ENCODE measurements around the gene EHD4. TPM values are rescaled to one million over a fixed set of nuclear protein-coding genes. Genes with fewer than 3 reads are reported as not detected.
A peak's percentile ranks its signal among the peaks of the same experiment; 100 is the strongest.

The EHD4 gene
- 2.2 and 2.8 TPM in 2 replicates for polyA plus RNA-seq (2014; cell fraction: cytosol; rRNA removed)
- polyA plus RNA-seq (2014; cell fraction: nucleus; rRNA removed): 0.62 and 1.1 TPM in 2 replicates

DNA sequence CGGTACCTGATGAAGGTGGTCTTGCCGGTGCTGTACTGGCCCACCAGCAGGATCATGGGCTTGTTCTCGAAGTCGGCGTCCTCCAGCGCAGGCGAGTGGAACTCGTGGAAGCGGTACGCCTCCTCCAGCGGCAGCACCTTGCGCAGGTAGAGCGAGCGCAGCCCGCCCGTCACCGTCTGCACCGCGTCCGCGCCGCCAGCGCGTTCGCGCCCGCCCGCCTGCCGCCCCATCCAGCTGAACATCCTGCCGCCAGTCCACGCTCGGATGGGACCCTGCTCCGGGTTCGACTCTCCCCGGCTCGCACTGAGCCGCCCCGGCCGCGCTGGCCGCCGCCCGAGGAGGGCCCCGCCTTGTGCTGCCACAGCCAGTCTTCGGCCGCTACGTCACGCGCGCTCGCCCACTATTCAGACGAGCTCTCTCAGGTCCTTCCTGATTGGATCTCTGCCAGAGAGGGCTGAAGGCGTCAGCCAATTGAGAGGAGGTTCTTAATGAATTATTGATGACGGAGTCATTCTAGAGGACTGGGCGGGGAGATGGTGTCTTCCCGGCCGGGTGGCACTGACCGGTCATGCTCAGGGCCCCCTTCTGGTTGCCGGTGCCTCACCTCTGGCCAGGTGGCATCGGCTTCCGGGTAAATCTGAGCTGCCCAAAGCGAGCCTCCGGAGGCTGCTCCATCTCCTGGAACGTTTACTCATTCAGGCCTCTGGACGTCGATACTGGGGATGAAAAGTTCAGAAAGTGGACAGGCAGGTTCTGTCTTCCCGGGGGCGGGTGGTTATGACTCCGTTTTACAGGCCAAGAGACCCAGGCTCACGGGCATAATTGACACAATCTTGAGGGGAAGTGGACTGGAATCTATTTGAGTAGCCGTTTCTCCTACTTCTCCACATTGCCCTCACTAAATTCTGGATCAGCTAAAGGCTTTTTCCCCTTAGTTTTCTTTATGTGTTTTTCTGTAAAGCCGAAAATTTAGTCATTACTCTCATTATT is at the start of gene EHD4:
EHD4 (minus strand) TSS at position 305 of the 990 bp plus-strand sequence; CDS start at position 242, 63 bp downstream.
- peak; percentile 99 for DNase-seq (ENCODE audit: low spot score)

DNA sequence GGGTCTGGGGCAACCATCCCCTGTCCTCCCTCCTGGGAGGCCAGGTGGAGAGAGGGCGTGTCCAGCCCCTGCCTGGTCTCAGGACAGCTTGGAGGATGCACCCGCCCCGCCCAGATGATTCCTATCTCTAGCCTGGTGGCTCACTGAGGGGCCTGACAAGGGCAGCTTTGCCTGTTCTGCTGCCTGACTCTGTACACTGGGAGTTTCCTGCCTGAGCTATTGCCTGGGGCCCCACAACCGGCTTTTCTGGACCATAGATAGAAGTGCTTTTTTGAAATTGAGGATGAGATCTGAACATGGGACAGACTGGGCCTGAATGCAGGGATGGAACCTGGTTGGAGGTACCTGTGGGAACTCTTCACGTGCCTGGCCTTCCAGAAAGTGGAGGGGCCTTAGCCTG is 49.2 kb upstream of the EHD4 start:
- no peak for DNase-seq (ENCODE audit: low spot score)

DNA sequence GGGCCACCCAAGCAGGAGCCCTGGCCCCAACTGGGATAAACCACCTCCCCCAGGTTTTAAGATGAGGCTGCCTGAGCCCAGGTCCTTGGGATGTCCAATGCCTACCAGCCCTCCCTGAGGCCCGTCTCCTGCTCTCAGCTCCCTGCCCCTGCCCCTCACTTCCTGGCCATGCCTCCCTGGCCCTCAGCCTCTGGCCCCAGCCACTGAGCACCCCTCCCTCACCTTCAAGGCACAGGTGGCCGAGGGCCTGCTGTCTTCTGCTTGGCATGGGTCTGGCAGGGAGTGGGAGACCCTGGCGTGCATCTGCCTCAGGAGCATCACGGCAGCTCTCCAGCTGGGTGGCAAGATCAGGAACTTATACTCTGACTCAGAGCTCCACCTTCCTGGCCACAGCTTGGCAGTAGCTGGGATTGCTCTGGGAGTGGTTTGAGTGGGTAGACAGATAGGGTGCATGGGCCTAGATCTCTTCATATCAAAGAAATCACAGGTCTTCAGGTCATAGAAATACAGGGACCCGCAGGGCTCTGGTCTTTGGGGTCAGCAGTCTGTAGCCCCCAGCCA is 48.4 kb upstream of the EHD4 start, which contains the start of gene PLA2G4E:
PLA2G4E (minus strand) TSS at position 330 of the 561 bp plus-strand sequence; CDS start at position 318, 12 bp downstream.
- DNase-seq (ENCODE audit: low spot score): no peak

DNA sequence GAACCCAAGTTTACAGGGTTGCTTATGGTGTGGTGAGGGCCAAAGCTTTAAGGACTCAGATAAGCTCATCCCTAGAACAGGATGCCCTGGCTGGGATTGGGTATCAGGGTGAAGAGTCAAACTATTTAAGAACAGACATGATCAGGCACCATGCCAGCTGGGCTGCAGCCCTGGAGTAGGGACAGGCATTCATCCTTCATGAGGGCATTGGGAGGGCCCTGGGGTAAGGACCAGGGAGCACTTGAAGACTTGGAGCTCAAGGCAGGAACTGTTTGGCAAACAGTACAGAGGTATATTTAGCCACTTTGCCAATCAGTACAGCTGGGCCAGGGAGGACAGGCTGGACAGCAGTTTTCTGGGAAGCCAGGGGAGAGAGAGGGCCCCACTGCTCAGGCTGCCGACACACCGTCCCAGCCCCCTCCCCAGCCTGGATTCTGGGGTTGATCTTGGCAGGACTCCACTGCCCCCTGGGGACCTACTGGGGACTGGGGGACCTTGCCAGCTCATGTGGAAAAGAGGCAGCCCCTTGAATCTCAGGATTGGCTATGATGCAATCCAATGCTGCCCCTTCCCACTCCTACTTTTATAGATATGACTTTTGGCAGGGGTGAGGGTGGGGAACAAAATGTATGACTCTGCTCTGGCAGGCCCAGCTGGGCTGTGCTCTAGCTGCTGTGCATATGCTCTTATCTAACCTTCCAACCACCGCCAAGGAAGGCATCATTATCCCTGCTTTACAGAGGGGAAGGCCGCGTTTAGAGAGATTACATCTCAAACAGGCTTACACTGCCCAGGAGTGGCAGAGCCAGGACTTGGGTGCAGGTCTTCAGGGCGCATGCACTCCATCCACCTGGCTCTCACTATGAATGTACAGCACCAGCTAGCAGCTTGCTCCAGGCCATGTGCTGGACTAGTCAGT is 46.2 kb upstream of the EHD4 start:
- peak; percentile 42 for DNase-seq (ENCODE audit: low spot score)

DNA sequence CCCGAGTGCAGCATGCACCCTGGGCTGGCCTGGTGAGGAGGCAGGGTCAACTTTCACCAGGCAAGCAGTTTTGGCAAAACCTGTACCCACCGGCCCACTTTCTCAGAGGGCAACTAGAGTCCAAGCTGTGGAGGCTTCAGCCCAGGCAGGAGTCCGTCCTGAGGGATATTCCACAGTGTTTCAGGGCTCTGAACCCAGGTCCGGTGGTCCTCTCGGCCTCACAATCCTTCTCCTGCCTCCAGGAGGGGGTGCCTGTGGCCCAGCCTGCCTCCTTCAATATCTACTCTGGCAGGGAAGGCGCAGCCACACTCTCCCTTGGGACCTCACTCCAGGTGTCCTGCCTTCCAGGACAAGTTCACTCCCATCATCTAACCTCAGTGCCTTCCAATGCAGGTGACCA is 44.6 kb upstream of the EHD4 start:
- no peak for DNase-seq (ENCODE audit: low spot score)

DNA sequence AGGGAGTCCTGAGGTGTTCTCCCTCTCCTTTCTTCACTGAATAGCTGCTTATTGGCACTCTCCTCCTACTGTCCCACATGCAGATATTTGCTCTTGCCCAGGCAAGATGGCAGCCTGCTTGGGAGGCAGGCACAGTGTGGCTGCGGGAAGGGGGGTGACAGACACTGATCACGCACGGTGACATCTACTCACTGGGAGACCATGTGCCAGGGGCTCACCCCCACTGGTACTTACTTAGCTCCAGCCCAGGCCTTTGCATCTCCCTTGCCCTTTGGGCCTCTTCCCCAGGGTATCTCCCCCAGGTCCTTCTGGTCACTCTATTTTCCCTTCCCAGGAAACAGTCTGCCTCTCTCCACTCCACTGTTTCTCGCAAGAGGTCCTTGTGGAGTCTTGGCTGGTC is 42.0 kb upstream of the EHD4 start:
- no peak for DNase-seq (ENCODE audit: low spot score)

DNA sequence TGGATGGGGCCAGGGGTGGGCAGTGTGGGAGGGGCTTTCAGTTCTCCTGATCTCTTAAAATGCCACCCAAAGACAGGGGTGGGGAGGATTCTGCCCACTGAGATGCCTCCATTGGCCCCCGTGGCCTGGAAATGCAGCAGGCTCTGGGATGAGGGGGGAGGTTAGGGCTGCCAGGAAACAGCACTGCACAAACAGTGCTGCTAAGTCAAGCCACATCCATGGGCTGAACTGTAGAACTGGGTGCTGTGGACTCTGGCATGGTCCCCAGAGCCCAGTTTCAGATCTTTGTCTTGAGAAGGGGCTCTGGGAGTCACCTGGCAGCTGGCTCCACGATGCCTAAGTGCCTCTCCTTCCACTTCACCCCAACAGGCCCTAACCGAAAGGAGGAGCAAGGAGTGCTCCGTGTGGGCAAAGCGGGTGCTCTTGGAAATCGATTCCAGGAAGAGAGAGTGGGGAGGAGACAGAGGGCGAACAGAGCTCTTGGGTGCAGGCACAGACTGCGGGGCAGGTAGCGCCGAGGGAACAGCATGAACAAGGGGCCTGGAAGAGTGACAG is 40.6 kb upstream of the EHD4 start:
- DNase-seq (ENCODE audit: low spot score): no peak

DNA sequence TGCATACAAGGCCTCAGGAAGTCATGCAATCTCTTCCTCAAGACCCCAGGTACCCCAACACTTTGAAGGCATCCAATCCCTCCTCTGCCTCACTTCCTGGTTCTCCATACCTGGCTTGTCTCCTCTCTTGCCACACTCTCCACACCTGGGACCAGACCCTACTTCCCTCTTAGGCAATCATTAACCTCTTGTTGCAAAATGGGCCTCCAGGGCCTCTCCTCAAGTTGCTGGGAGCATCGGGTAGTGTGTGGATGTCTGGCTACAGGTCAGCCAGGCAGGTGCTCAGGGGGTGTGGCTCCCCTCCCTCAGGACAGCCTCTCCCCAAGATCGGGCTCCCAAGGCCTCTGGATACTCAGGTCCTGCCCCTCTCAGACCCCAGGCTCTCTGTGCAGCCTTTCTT is 39.9 kb upstream of the EHD4 start:
- no peak for DNase-seq (ENCODE audit: low spot score)

DNA sequence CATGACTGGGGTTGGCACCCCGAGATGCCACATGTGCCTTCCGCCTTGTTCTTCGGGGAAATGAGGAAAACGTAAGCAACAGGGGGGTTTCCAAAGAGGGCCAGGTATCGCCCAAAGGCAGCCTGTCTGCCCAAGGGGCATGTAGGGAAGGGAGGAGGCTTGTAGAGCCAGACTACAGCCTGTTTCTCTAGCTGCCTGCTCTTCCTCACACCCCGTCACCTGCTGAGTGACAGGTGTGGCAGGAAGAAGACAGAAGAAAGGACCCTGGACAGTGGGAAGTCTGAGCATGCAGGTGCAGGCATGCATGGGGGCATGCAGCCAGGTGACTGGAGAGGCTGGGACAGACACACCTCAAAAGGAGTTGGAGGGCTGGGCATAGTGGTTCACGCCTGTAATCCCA is 38.7 kb upstream of the EHD4 start:
- no peak for DNase-seq (ENCODE audit: low spot score)

DNA sequence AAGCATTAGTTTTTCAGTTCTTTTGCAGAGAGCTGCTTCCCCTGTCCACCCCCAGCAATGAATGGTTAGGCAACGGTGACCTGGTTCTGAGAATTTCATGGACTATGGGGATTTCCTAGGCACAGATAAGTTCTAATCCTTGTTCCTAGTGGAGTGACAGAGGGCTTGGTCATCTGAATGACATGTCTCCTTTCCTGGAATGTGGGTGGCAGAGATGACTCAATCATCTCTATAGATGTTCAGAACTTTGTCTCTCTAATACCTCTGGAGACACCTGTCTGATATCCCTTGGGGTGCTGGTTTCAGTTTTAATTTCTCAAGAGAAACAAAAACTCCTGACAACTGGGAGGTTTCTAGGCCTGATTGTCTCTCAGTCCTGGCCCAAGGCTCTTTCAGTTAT is 38.1 kb upstream of the EHD4 start:
- no peak for DNase-seq (ENCODE audit: low spot score)

DNA sequence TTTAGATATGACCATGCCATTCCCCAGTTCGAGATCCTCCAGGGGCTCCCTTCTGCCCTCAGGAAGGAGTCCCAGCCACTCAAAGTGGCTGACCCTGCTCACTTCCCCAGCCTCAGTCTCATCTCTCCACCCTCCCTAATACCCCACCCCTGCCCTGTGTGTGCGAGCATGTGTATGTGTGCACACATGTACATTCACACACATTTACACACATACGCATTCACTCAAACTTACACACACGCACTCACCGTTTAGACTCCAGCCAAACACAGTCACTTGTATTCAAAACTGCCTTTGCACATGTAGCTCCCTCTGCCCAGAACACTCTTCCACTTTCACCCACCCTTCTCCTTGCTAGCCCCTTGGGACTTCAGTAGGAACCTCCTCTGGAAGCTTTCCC is 37.1 kb upstream of the EHD4 start:
- no peak for DNase-seq (ENCODE audit: low spot score)

DNA sequence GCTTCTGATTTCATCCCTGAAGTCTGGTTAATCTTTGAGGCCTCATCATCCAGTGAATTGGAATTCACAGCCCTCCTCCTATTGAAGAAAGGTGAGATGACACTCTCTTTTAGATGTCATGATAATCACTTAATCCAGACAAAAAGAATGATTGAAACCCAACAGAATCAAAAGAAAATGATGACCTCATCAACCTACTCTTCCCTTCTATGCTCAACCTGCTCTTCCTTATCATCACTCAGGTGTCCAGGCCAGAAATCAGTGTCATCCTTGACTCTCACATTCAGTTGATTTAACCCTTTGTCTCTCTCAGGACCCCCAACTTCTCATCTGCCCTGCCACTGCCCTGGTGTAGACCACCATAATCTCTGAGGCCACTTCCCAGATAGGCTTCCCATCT is 36.7 kb upstream of the EHD4 start:
- DNase-seq (ENCODE audit: low spot score): no peak

DNA sequence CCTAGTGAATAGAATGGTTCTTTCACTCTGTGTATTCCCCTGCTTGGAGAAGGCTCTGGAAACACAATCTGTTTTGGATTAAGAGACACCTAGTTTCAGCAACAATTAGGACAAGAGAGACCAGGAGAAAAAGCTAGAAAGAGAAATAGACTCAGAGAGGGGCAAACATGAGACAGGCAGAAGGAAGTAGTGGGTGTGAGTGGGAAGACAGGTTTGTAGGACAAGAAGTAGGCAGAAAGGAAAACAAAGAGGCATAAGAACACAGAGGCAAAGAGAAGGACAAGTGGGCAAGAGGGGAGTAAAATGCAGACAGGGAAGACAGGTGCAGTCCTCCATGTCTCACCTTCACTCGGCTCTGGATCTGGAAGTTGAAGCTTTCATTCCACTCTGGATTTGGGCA is 35.0 kb upstream of the EHD4 start:
- no peak for DNase-seq (ENCODE audit: low spot score)

DNA sequence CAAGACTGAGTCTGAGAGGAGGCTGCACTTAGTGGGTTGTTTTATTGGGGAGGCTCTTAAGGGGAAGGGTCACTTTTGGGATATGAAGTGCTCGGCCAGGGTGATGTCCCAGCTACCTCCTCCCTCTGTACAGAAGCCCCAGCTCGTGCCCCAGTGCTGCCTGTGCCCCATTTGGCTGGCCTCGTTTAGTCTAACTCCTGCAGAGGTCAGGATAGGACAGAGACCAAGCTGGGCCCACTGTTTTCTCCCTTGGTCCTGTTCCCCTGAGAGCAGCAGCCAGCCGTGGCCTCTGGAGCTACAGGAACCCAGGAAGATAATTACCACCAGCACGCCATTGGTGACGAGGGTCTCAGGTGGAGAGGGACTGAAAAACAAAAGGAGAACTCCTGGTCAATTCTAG is 30.0 kb upstream of the EHD4 start:
- DNase-seq (ENCODE audit: low spot score): no peak

DNA sequence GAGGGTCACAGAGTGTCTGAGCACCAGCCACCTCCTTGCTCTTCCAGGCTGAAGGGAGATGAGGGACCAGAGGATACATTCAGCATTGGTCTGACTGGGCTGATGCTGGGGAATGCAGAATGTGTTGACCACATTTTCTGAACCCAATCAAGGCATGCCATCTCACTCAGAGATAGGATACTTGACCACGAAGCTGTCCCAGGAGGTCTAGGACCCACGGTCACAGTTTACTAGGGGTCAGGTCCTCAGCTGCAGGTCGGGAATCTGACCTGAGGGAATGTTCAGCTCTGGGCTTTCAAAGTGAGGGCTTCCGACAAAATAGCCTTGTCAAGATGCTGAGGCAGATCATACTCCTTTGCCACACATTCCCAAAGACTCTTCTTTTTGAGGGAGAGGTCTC is 28.9 kb upstream of the EHD4 start:
- DNase-seq (ENCODE audit: low spot score): no peak

DNA sequence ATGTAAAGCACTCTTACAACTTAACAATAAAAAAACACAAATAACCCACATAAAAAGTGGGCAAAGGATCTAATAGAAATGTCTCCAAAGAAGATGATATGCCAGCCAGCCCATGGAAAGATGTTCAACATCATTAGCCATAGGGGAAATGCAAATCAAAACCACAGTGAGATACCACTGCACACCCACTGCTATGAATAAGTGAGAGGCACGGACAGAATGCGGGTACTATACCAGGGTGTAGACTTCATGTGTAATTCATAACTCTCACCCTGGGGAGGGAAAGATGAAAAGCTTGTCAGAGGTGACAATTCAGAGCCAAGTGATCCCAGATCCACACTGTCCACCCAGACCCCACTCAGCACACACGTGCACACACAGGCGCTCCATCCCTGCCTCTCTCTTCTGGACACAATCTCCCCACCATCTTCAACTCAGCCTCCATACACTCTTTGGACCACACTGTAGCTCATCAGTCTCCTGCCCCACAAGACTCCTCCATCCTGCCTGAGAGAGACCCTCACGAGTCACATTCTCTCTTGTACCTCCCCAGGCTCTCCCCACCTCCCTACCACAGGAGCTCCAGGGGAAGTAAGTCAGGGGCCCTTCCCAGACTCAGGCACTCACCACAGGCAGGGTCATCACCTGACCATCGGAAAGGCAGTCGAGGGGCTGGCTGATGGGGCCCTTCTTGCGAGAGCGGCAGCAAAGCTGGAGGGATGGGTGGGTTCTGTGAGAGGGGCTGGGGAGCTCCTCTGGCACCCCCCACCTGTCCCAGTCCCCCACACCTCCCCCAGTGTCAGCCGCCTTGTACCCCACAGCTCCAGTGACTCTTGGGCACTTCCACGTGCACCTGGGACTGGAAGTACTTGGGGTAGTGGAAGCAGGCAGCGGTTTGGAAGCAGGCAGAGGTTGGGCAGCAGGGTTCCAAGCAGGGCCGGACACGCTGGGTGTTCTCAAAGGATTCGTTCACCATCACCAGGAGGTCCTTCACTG is 27.2 kb upstream of the EHD4 start:
- no peak for DNase-seq (ENCODE audit: low spot score)

DNA sequence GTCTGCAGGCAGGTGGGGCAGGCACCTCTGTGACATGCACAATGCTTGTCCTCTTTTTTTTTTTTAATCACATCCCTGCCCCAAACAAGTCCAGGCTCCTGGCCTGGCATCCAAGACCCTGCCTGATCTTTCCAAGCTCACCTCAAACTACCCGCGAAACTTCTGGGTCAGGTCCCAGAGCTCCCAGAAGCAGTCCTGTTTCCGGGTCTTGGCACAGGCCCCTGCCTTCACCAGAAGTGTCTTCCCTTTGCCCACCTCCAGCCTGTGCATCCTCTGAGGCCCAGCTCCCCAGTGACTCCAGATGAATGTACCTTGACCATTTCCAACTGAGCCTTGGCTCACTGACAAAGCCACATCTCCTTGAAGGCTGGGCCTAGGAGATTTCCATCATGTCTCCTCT is 25.5 kb upstream of the EHD4 start:
- no peak for DNase-seq (ENCODE audit: low spot score)

DNA sequence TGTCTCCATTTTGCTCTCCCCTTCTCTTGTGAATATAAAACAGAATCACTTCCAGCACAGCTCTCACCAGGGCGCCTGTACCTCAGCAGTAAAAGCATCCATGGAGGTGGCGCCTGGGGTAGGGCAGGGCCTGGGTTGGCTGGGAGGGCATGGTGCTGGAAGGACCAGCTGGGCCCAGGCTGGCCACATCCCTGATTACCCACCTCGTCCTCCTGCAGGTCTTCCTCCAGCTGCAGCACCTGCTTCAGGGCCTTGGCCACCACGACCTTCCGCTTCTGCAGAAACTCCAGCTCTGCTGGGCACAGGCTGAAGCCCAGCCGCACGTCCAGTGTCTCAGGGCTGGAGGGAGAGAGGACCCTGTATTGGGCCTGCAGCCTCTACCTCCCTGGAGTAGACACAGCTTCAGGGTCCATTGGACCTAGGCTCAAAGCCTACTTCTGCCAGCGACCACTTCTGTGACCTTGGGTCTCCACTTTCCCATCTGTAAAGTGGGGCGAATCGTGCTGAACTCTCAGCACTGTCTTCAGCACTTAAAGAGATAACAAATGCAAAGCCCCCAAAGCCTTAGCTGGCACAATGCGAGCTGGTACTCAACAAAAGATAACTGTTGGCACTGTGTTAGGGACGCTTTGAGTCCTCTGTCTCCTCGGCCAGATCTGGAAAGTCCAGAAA is 24.7 kb upstream of the EHD4 start:
- no peak for DNase-seq (ENCODE audit: low spot score)

DNA sequence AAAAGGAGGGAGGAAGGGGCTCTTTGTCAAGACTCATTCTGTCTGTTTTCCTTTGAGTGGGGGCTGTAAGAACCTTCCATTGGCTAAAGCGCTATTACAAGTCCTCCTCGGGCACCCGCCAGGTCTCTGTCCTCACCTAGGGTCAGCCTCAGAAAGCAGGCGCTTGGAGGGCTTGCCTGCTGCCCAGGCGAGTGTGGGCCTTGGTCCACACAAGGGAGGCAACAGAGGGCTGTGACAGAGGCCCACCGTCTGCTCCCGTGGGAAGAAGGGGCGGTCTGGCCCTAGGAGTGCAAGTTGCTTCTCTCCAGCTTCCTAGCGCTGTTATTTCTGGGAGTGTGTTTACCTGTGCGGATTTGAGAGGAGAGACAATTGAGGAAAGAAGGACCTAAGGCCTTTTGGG is 24.0 kb upstream of the EHD4 start:
- no peak for DNase-seq (ENCODE audit: low spot score)

DNA sequence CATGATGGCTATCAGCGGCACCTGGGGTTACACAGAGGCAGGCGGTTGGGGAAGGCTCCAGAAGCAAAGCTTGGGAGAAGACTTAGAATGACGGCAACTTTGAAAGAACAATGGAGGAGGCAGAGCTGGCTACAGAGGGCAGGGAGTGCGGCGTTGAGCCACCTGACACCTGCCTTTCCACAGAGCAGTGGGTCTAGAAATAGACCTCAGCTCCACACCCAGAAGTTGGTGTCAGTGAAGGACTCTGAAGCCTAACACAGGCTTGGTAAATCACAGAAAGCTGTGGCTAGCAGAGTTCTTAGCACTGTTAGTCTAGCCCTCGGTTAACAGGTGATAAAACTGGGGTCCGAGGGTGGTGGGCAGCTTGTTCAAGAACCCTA is 23.1 kb upstream of the EHD4 start:
- DNase-seq (ENCODE audit: low spot score): no peak

Data from SK-N-DZ (cell line).